ENCODE measurements around the gene UTY.
"Not testable (repeated sequence)": the region's sequence is repeated elsewhere in the genome, so short reads cannot be mapped to it uniquely, and the experiment has no call there.

- not testable (repeated sequence) for TF ChIP-seq JUN (IDR thresholded peaks at IDR 0.05; ENCODE audit: low read depth, low read length); CTCF (IDR thresholded peaks at IDR 0.05; ENCODE audit: control extremely low read depth in 1 of 3, insufficient read depth in 1 of 3, low read depth in 1 of 3, low read length in 3 of 3); SRF (IDR thresholded peaks at IDR 0.05; ENCODE audit: low read depth, low read length); POLR2AphosphoS5 (IDR thresholded peaks at IDR 0.05; ENCODE audit: low read depth, low read length); EZH2 (IDR thresholded peaks at IDR 0.05; ENCODE audit: low read depth, low read length, severe bottlenecking); EGR1 (IDR thresholded peaks at IDR 0.05; ENCODE audit: borderline replicate concordance, low read depth, low read length); ATF3 (IDR thresholded peaks at IDR 0.05; ENCODE audit: insufficient read depth, low read depth, low read length); FOSL1 (IDR thresholded peaks at IDR 0.05; ENCODE audit: insufficient read depth, low read depth, low read length); POLR2A (IDR thresholded peaks at IDR 0.05; ENCODE audit: control extremely low read depth in 1 of 2, low read depth in 2 of 2, low read length in 2 of 2); JUND (IDR thresholded peaks at IDR 0.05; ENCODE audit: low read length); HDAC2 (IDR thresholded peaks at IDR 0.05; ENCODE audit: borderline replicate concordance in 1 of 2, low read depth in 2 of 2, low read length in 2 of 2); GABPA (IDR thresholded peaks at IDR 0.05; ENCODE audit: borderline replicate concordance, insufficient read depth, low read length); YY1 (IDR thresholded peaks at IDR 0.05; ENCODE audit: low read depth, low read length); RAD21 (IDR thresholded peaks at IDR 0.05 in 1 of 2, conservative IDR thresholded peaks at IDR 0.05 in 1 of 2; ENCODE audit: low read depth in 2 of 2, low read length in 2 of 2)
Measured at GRCh38 chrY:13282151-13283054, 197.4 kb downstream of the UTY start.

Measured in H1 (cell line).